ENCODE data around the gene SLC22A23.

The SLC22A23 gene

GRCh38 chr6:3316331-3316730 lies 140.5 kb downstream of the SLC22A23 start:
- H3K56ac ChIP-seq (ENCODE audit: low read length), result no peak overlapping the region

GRCh38 chr6:3315841-3316240 lies 141.0 kb downstream of the SLC22A23 start:
- Histone ChIP-seq H2BK120ac (ENCODE audit: low read depth, low read length) (no peak overlapping the region), H3K56ac (ENCODE audit: low read length) (no peak overlapping the region), H3K4me3 (ENCODE audit: low read length) (no peak overlapping the region), H2AK5ac (ENCODE audit: low read length) (no peak overlapping the region), H4K5ac (ENCODE audit: low read length) (no peak overlapping the region), H3K27ac (ENCODE audit: low read depth, low read length) (no peak overlapping the region), H3K27me3 (ENCODE audit: insufficient read depth, low read length, poor library complexity) (no peaks in the 10 kb centered on the region), H3K18ac (ENCODE audit: low read length) (no peak overlapping the region), H3K23ac (ENCODE audit: low read length) (no peak overlapping the region), H3K79me1 (ENCODE audit: low read length) (no peaks in the 10 kb centered on the region), H4K8ac (ENCODE audit: low read depth, low read length) (no peak overlapping the region), H3K4me2 (ENCODE audit: low read length) (no peak overlapping the region), H3K79me2 (ENCODE audit: control insufficient read depth, insufficient read depth, low read length) (no peaks in the 10 kb centered on the region), H3K4me1 (ENCODE audit: control insufficient read depth, low read depth, low read length) (no peaks in the 10 kb centered on the region), H3K4ac (ENCODE audit: low read depth, low read length) (no peak overlapping the region), H3K9ac (ENCODE audit: low read length) (no peak overlapping the region), H2BK5ac (ENCODE audit: low read length) (no peak overlapping the region), H3K36me3 (ENCODE audit: control insufficient read depth, insufficient read depth, low read length) (no peaks in the 10 kb centered on the region), H2BK15ac (replicated peaks; ENCODE audit: low read depth) (no peak overlapping the region)
- DNase-seq, result no peak
- WGBS (ENCODE audit: extremely low coverage, insufficient coverage, low lambda C conversion rate), result no CpG with 5 or more reads among the region's 8 CpGs

More at GRCh38 chr6:3316331-3316730, 140.5 kb downstream of the SLC22A23 start:
- no peak for DNase-seq
- no peak overlapping the region for H3K9ac ChIP-seq (ENCODE audit: low read length)
- H3K23ac ChIP-seq (ENCODE audit: low read length), result no peak overlapping the region
- H3K27ac ChIP-seq (ENCODE audit: low read depth, low read length), result no peak overlapping the region
- H4K5ac ChIP-seq (ENCODE audit: low read length), result no peak overlapping the region
- no peak overlapping the region for H4K8ac ChIP-seq (ENCODE audit: low read depth, low read length)
- no peak overlapping the region for H3K4me3 ChIP-seq (ENCODE audit: low read length)
- no peak overlapping the region for H2BK120ac ChIP-seq (ENCODE audit: low read depth, low read length)
- no peaks in the 10 kb centered on the region for H3K4me1 ChIP-seq (ENCODE audit: control insufficient read depth, low read depth, low read length)
- H3K27me3 ChIP-seq (ENCODE audit: insufficient read depth, low read length, poor library complexity), result no peaks in the 10 kb centered on the region
- H3K36me3 ChIP-seq (ENCODE audit: control insufficient read depth, insufficient read depth, low read length), result no peaks in the 10 kb centered on the region
- H3K79me2 ChIP-seq (ENCODE audit: control insufficient read depth, insufficient read depth, low read length), result no peaks in the 10 kb centered on the region
- no peak overlapping the region for H2AK5ac ChIP-seq (ENCODE audit: low read length)
- H2BK5ac ChIP-seq (ENCODE audit: low read length), result no peak overlapping the region
- WGBS (ENCODE audit: extremely low coverage, insufficient coverage, low lambda C conversion rate), result no CpG with 5 or more reads among the region's 9 CpGs
- H3K4ac ChIP-seq (ENCODE audit: low read depth, low read length), result no peak overlapping the region
- H3K18ac ChIP-seq (ENCODE audit: low read length), result no peak overlapping the region
- no peak overlapping the region for H3K4me2 ChIP-seq (ENCODE audit: low read length)
- no peaks in the 10 kb centered on the region for H3K79me1 ChIP-seq (ENCODE audit: low read length)
- no peak overlapping the region for H2BK15ac ChIP-seq (replicated peaks; ENCODE audit: low read depth)

GRCh38 chr6:3314621-3315467 lies 142.0 kb downstream of the SLC22A23 start:
- no peaks in the 10 kb centered on the region for H3K4me1 ChIP-seq (ENCODE audit: control insufficient read depth, low read depth, low read length)
- H3K27me3 ChIP-seq (ENCODE audit: insufficient read depth, low read length, poor library complexity), result no peaks in the 10 kb centered on the region
- H2AK5ac ChIP-seq (ENCODE audit: low read length), result no peak overlapping the region
- H3K9ac ChIP-seq (ENCODE audit: low read length), result no peak overlapping the region
- H3K23ac ChIP-seq (ENCODE audit: low read length), result no peak overlapping the region
- no peaks in the 10 kb centered on the region for H3K36me3 ChIP-seq (ENCODE audit: control insufficient read depth, insufficient read depth, low read length)
- no peak overlapping the region for H2BK120ac ChIP-seq (ENCODE audit: low read depth, low read length)
- no peak overlapping the region for H3K27ac ChIP-seq (ENCODE audit: low read depth, low read length)
- H3K56ac ChIP-seq (ENCODE audit: low read length), result no peak overlapping the region
- no peak overlapping the region for H4K8ac ChIP-seq (ENCODE audit: low read depth, low read length)
- WGBS (ENCODE audit: extremely low coverage, insufficient coverage, low lambda C conversion rate), result no CpG with 5 or more reads among the region's 20 CpGs
- no peak overlapping the region for H4K5ac ChIP-seq (ENCODE audit: low read length)
- no peak overlapping the region for H3K18ac ChIP-seq (ENCODE audit: low read length)
- H2BK15ac ChIP-seq (replicated peaks; ENCODE audit: low read depth), result no peak overlapping the region
- no peak overlapping the region for H3K4ac ChIP-seq (ENCODE audit: low read depth, low read length)
- no peak for DNase-seq
- no peak overlapping the region for H3K4me3 ChIP-seq (ENCODE audit: low read length)
- no peak overlapping the region for H2BK5ac ChIP-seq (ENCODE audit: low read length)
- H3K79me1 ChIP-seq (ENCODE audit: low read length), result no peaks in the 10 kb centered on the region
- H3K79me2 ChIP-seq (ENCODE audit: control insufficient read depth, insufficient read depth, low read length), result no peaks in the 10 kb centered on the region
- no peak overlapping the region for H3K4me2 ChIP-seq (ENCODE audit: low read length)

GRCh38 chr6:3314176-3314575 lies 142.7 kb downstream of the SLC22A23 start:
- H2BK120ac ChIP-seq (ENCODE audit: low read depth, low read length), result no peak overlapping the region
- H3K4me2 ChIP-seq (ENCODE audit: low read length), result no peak overlapping the region
- no peaks in the 10 kb centered on the region for H3K4me1 ChIP-seq (ENCODE audit: control insufficient read depth, low read depth, low read length)
- no peaks in the 10 kb centered on the region for H3K79me1 ChIP-seq (ENCODE audit: low read length)
- H3K27ac ChIP-seq (ENCODE audit: low read depth, low read length), result no peak overlapping the region
- no peak overlapping the region for H4K8ac ChIP-seq (ENCODE audit: low read depth, low read length)
- no peaks in the 10 kb centered on the region for H3K79me2 ChIP-seq (ENCODE audit: control insufficient read depth, insufficient read depth, low read length)
- H2BK15ac ChIP-seq (replicated peaks; ENCODE audit: low read depth), result no peak overlapping the region
- H2AK5ac ChIP-seq (ENCODE audit: low read length), result no peak overlapping the region
- H3K18ac ChIP-seq (ENCODE audit: low read length), result no peak overlapping the region
- DNase-seq, result no peak
- WGBS (ENCODE audit: extremely low coverage, insufficient coverage, low lambda C conversion rate), result no CpG with 5 or more reads among the region's 7 CpGs
- no peak overlapping the region for H3K23ac ChIP-seq (ENCODE audit: low read length)
- no peak overlapping the region for H4K5ac ChIP-seq (ENCODE audit: low read length)
- H2BK5ac ChIP-seq (ENCODE audit: low read length), result no peak overlapping the region
- H3K4ac ChIP-seq (ENCODE audit: low read depth, low read length), result no peak overlapping the region
- no peak overlapping the region for H3K56ac ChIP-seq (ENCODE audit: low read length)
- H3K36me3 ChIP-seq (ENCODE audit: control insufficient read depth, insufficient read depth, low read length), result no peaks in the 10 kb centered on the region
- H3K27me3 ChIP-seq (ENCODE audit: insufficient read depth, low read length, poor library complexity), result no peaks in the 10 kb centered on the region
- no peak overlapping the region for H3K4me3 ChIP-seq (ENCODE audit: low read length)
- no peak overlapping the region for H3K9ac ChIP-seq (ENCODE audit: low read length)

GRCh38 chr6:3312604-3313231 lies 144.1 kb downstream of the SLC22A23 start:
- H3K27ac ChIP-seq (ENCODE audit: low read depth, low read length), result no peak overlapping the region
- H3K9ac ChIP-seq (ENCODE audit: low read length), result no peak overlapping the region
- no peak overlapping the region for H3K4ac ChIP-seq (ENCODE audit: low read depth, low read length)
- no peak overlapping the region for H2BK15ac ChIP-seq (replicated peaks; ENCODE audit: low read depth)
- H2BK120ac ChIP-seq (ENCODE audit: low read depth, low read length), result no peak overlapping the region
- no peaks in the 10 kb centered on the region for H3K4me1 ChIP-seq (ENCODE audit: control insufficient read depth, low read depth, low read length)
- H3K79me1 ChIP-seq (ENCODE audit: low read length), result no peaks in the 10 kb centered on the region
- H2AK5ac ChIP-seq (ENCODE audit: low read length), result no peak overlapping the region
- no peaks in the 10 kb centered on the region for H3K79me2 ChIP-seq (ENCODE audit: control insufficient read depth, insufficient read depth, low read length)
- H3K18ac ChIP-seq (ENCODE audit: low read length), result no peak overlapping the region
- H3K27me3 ChIP-seq (ENCODE audit: insufficient read depth, low read length, poor library complexity), result no peaks in the 10 kb centered on the region
- H3K36me3 ChIP-seq (ENCODE audit: control insufficient read depth, insufficient read depth, low read length), result no peaks in the 10 kb centered on the region
- H3K4me3 ChIP-seq (ENCODE audit: low read length), result no peak overlapping the region
- no peak overlapping the region for H4K8ac ChIP-seq (ENCODE audit: low read depth, low read length)
- no peak overlapping the region for H4K5ac ChIP-seq (ENCODE audit: low read length)
- DNase-seq, result no peak
- H3K56ac ChIP-seq (ENCODE audit: low read length), result no peak overlapping the region
- no peak overlapping the region for H2BK5ac ChIP-seq (ENCODE audit: low read length)
- no peak overlapping the region for H3K23ac ChIP-seq (ENCODE audit: low read length)
- WGBS (ENCODE audit: extremely low coverage, insufficient coverage, low lambda C conversion rate), result no CpG with 5 or more reads among the region's 11 CpGs
- no peak overlapping the region for H3K4me2 ChIP-seq (ENCODE audit: low read length)
